ENCODE measurements around the gene LRCOL1.

Gene LRCOL1

GRCh38 chr12:132580701-132581292 is 29.6 kb downstream of the LRCOL1 start:
- Histone ChIP-seq H3K79me2 (ENCODE audit: insufficient read depth, low read length) (no peaks in the 10 kb centered on the region), H4K20me1 (ENCODE audit: low read depth, low read length) (no peaks in the 10 kb centered on the region), H3K36me3 (ENCODE audit: low read length) (no peaks in the 10 kb centered on the region), H3K9me3 (ENCODE audit: insufficient read depth, low read length) (no peaks in the 10 kb centered on the region), H3K27ac (ENCODE audit: low read depth, low read length) (no peak overlapping the region), H3K4me2 (ENCODE audit: low read depth, low read length, poor library complexity, severe bottlenecking) (no peak overlapping the region), H3K4me3 (ENCODE audit: insufficient read depth, low read length, poor library complexity, severe bottlenecking) (no peak overlapping the region), H3K9me2 (replicated peaks; ENCODE audit: insufficient read depth, low read length) (no peaks in the 10 kb centered on the region), H2AFZ (ENCODE audit: low read depth, low read length, severe bottlenecking) (no peak overlapping the region), H3K9ac (ENCODE audit: low read length) (no peak overlapping the region), H3F3A (ENCODE audit: insufficient read depth) (no peaks in the 10 kb centered on the region; the same call in 1 of the 2 replicates), H3K27me3 (ENCODE audit: low read length) (no peaks in the 10 kb centered on the region)
- TF ChIP-seq EZH2phosphoT487 (conservative IDR thresholded peaks at IDR 0.05; ENCODE audit: low read length) (no peak), CTCF (IDR thresholded peaks at IDR 0.05; ENCODE audit: insufficient read depth, low read length, poor library complexity, severe bottlenecking) (no peak)

GRCh38 chr12:132579744-132580143 is 30.6 kb downstream of the LRCOL1 start:
- TF ChIP-seq EZH2phosphoT487 (conservative IDR thresholded peaks at IDR 0.05; ENCODE audit: low read length) (no peak), CTCF (IDR thresholded peaks at IDR 0.05; ENCODE audit: insufficient read depth, low read length, poor library complexity, severe bottlenecking) (no peak)
- H2AFZ ChIP-seq (ENCODE audit: low read depth, low read length, severe bottlenecking), result no peak overlapping the region
- H3K9ac ChIP-seq (ENCODE audit: low read length), result no peak overlapping the region

DNA sequence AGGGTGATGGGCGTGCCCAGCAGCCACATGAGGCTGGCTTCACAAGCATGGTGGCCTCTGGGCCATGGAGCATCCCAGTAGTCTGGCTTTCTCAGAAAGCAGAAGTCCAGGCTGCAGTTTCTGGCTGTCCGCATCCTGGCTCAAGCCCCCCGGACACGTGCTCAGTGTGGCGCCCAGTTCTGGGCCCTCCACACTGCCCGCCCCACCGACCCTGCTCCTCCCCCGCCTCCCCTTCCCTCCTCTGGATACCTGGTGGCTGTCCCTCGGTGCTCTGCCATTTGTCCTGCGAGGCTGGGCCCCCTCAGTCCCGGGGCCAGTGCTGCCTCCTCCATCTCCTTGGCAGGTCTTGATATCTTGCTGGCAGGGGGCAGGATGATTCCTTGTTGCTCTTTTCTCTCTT is 31.6 kb downstream of the LRCOL1 start:
- H3K36me3 ChIP-seq (ENCODE audit: low read length), result no peaks in the 10 kb centered on the region
- no peaks in the 10 kb centered on the region for H4K20me1 ChIP-seq (ENCODE audit: low read depth, low read length)
- no peaks in the 10 kb centered on the region for H3K9me3 ChIP-seq (ENCODE audit: insufficient read depth, low read length)
- no peaks in the 10 kb centered on the region for H3F3A ChIP-seq (ENCODE audit: insufficient read depth)
- H3K4me2 ChIP-seq (ENCODE audit: low read depth, low read length, poor library complexity, severe bottlenecking), result no peak overlapping the region
- TF ChIP-seq EZH2phosphoT487 (conservative IDR thresholded peaks at IDR 0.05; ENCODE audit: low read length), result no peak
- TF ChIP-seq CTCF (IDR thresholded peaks at IDR 0.05; ENCODE audit: insufficient read depth, low read length, poor library complexity, severe bottlenecking), result no peak
- H3K27me3 ChIP-seq (ENCODE audit: low read length), result no peaks in the 10 kb centered on the region
- H3K9ac ChIP-seq (ENCODE audit: low read length), result no peak overlapping the region
- H3K79me2 ChIP-seq (ENCODE audit: insufficient read depth, low read length), result no peaks in the 10 kb centered on the region
- H3K4me3 ChIP-seq (ENCODE audit: insufficient read depth, low read length, poor library complexity, severe bottlenecking), result no peak overlapping the region
- no peaks in the 10 kb centered on the region for H3K9me2 ChIP-seq (replicated peaks; ENCODE audit: insufficient read depth, low read length)
- no peak overlapping the region for H3K27ac ChIP-seq (ENCODE audit: low read depth, low read length)
- H2AFZ ChIP-seq (ENCODE audit: low read depth, low read length, severe bottlenecking), result no peak overlapping the region

More at GRCh38 chr12:132579744-132580143, 30.6 kb downstream of the LRCOL1 start:
- Histone ChIP-seq H3K36me3 (ENCODE audit: low read length) (no peaks in the 10 kb centered on the region), H3K4me2 (ENCODE audit: low read depth, low read length, poor library complexity, severe bottlenecking) (no peak overlapping the region), H3K79me2 (ENCODE audit: insufficient read depth, low read length) (no peaks in the 10 kb centered on the region), H3K27ac (ENCODE audit: low read depth, low read length) (no peak overlapping the region), H3K4me3 (ENCODE audit: insufficient read depth, low read length, poor library complexity, severe bottlenecking) (no peak overlapping the region), H4K20me1 (ENCODE audit: low read depth, low read length) (no peaks in the 10 kb centered on the region), H3F3A (ENCODE audit: insufficient read depth) (no peaks in the 10 kb centered on the region; the same call in 1 of the 2 replicates), H3K9me3 (ENCODE audit: insufficient read depth, low read length) (no peaks in the 10 kb centered on the region), H3K27me3 (ENCODE audit: low read length) (no peaks in the 10 kb centered on the region), H3K9me2 (replicated peaks; ENCODE audit: insufficient read depth, low read length) (no peaks in the 10 kb centered on the region)
